Measurements from ENCODE around the gene TOR1B.

DNA sequence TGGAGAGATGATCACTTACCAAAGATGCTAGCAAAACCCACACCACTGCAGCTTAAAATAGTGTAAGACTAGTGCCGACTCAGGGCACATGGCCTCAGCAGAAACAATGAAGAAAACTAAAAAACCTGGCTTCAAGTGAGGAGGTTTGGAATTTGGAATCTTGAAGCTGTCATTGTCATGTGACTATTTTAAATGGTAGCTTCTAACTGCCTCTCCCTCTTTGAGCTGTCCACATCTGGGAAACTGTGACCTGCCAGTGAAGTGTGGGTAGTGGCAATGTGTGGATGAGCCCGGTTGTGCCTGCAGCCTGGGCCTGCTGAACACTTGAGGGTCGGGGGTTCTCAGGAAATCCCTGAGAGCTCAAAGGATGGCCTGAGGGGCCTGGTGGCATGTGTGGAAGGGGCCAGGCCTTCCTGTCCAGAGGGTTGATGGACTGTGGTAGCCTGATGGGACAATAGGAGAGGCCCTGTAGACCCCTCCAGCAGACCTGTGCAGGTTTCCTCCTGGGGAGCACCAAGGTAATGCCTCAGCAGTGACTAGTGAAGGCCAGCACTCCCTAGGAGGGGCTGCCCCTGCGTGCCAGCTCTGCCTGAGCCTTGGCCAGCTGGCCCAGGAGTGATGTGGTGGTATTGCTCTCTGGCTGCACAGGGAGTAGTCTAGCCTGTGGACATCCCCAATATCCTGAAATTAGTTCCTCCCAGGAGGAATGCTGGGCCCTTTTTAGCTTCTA lies 45.9 kb downstream of the TOR1B start:
- no peak for TF ChIP-seq POLR2A (IDR thresholded peaks at IDR 0.05)
- no peak for TF ChIP-seq CTCF (IDR thresholded peaks at IDR 0.05)

All from esophagus squamous epithelium (tissue), 4 donors.